Erythroblast (primary cell): ENCODE results near the gene IRX4.

Source experiments
- GATA1 ChIP-seq: IDR thresholded peaks from 2 replicates; pipeline ENCODE4 v1.6.1; 2011; ENCODE audit warnings: low read depth, mild to moderate bottlenecking, control low read depth, low read length, moderate library complexity
- POLR2A ChIP-seq: IDR thresholded peaks from 2 replicates; pipeline ENCODE4 v1.6.1; 2011; ENCODE audit warnings: mild to moderate bottlenecking, low read length

GRCh38 chr5:1923341-1923740, 40.6 kb upstream of the IRX4 start:
- TF ChIP-seq POLR2A (no peak), GATA1 (no peak)
